Measurements from ENCODE around the gene MT3. TPM values are rescaled to one million over a fixed set of nuclear protein-coding genes. Genes with fewer than 3 reads are reported as not detected.

Gene MT3
- not detected in 2 replicates for total RNA-seq

DNA sequence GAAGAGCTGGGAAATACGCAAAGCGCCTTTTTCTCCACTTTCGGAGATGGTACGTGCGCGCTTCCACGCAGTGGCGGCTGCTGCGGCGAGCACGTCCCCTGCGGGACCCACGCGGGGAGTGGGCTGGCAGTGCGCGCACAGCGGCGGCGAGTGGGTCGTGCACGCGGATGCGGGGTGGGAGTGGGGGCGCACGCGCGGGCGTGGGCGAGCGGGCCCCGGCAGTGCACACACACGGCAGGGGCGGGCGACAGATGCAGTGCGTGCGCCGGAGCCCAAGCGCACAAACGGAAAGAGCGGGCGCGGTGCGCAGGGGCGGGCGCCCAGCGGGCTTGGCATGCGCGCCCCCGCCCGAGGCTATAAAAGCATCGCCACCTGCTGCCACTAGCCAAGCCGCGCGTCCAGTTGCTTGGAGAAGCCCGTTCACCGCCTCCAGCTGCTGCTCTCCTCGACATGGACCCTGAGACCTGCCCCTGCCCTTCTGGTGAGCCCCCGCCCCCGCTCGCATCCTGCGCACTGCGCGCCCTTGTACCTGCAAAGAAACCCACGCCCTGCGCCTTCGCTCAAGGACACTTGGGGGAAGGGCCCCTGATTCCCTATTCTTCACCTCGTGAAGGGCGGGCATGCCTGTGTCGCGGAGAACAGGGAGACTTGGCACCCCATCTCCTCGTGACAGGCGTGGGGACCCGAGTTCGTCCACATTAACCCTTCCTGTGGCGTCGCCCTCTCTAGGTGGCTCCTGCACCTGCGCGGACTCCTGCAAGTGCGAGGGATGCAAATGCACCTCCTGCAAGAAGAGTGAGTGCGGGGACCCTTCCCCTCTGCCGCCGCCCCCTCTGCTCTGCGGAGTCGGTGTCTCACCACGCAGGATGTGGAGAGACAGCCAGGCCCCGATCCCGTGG, at the start of gene MT3:
Gene MT3 (plus strand): TSS at position 388 of the 899 bp plus-strand sequence. CDS start 63 bp downstream, at position 451.
- DNase-seq (ENCODE audit: low read depth in 2 of 2), result peak in 1 of 2 donors; percentile 29

DNA sequence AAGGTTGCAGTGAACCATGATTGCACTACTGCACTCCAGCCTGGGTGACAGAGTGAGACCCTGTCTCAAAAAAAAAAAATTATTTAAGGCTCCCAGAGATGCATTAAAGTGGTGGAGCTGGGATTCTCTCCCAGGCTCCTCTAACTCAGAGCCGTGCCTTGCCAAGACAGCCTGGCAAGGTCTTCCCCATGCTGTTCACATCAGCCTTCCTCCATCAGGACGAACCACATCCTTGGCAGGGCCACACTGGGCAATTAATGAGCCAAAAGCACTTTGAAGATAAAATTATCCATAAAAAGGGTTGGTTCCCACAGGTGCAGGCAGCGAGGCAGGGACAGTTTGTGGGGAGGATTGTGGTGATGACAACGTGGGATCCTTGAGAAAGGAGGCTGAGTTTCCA, 49.7 kb upstream of the MT3 start:
- no peak for DNase-seq (ENCODE audit: low read depth in 2 of 2)

DNA sequence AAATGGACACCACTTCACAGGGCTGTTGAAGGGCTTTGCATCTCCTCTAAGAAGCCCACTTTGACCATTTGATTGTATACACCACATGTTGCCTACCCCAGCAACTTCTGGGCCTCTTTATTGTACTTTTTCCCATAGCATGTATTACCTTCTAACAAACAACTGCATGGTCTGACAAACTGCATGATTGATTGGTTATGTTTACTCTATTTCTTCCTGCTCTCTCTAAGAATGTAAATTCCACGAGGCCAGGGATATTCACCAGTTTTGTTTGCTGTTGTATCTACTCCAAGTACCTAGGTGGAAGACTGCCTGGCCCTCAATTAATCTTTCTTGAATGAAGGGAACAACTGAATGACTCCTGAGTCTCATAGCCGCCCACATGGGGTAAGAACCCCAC, 47.3 kb upstream of the MT3 start:
- DNase-seq (ENCODE audit: low read depth in 2 of 2), result no peak

DNA sequence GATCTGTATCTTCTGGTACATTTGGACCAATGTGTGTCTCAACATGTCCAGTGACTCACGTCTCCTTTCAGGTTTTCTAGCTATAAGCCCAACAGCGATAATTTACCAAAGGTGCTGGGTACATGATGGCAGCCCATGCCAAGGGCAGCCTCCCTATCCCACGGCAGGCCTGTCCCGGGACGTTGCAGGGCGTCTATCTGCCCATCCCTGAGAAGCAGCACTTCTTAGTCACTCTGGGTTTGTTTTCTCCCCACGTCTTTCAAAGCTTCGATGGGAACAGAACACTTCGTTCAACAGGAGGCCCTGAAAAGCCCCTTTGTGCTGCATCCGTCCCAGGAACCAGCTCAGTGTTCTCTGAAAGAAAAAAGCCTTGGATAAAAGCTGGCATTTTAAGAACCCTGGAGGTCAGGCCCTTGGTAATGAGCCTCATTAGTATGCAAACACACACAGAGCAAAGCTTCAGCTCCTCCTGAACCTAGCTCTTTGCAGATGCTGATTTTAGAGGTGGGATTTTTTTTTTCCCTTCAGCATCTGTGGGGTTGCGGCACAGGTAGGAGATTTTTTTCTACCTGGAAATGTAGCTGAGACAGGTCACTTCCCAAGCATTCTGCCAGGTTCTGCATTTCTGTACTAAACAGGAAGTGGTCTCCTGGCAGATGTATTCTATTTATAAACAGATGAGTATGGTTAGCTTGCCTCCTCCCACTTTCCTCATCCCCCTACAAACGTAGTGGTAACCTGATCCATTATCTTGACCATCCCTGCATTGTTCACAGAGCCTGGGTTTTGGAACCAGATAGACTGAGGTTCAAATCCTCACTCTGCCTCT, 42.0 kb upstream of the MT3 start:
- peak in 1 of 2 donors; percentile 14 for DNase-seq (ENCODE audit: low read depth in 2 of 2)

DNA sequence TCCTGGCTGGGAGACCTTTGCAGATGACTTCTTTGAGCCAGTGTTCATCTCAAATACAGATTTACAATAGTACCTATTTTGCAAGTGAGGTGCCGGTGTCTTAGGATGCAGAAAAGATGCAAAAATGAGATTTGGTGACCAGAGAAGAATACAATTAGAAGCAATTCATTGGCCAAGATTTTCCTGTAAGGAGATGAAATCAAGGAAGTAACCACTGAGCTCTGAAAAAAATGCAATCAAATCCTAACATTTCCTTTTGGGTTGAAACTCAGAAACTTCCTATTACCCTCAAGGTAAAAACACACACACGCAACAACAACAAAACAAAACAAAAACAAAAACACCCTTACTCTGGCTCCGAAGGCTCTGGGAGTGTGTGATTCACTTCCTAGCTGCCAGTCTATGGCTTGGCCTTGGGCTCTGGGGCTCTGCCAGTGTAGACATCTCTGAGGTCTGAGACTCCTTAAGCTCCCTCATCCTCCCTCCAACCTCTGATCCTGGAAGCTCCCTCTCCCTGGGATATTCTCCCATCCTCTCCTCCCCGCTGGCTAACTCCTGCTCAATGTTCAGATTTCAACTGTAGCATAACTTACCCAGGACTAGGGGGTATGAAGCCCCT, 41.3 kb upstream of the MT3 start:
- no peak for DNase-seq (ENCODE audit: low read depth in 2 of 2)

DNA sequence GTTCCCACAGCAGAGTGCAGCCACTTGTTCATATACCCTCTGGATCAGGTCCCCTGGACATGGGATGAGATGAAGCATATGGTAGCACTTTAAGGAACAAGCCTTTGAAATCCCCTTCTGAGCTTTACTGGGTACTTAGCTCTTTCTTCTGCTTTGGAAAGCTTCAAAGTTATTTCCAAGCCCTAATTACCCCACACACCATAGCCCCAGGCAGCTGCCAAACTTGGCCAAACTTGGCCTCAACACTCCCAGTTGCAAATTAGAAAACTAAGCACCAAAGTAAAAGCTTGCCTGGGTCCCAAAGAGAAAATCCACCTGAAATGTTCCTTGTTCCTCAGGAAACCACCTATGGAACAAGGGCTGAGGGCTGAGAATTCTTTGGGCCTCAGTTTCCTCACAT, 40.2 kb upstream of the MT3 start:
- no peak for DNase-seq (ENCODE audit: low read depth in 2 of 2)

DNA sequence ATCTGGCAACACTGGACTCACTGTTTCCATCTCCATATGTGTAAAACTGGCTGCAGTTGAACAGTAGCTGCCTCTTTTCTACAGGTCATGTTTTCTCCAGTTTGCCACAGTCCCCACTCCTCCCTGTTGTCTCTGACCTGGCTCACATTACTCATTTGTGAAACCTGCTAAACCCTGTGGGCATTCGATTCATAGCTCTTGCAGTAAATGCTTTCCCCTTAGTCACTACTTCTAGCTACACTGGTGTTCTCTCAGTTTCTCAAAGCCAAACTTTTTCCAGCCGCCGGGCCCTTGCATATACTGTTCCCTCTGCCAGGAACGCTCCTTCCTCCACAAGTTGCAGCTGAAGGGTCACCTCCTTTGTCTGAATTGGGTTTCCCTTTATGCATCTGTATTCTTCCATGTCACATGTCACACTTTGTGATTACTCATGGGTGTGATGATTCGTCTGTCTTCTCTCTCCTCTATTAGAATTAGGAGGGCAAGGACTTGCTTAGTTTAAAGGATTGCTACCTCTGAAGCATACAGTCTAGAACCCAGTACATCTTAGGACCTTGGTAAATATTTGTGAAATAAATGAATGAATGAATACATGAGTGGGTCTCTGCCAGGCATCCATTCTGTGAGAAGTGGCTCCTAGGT, 39.5 kb upstream of the MT3 start:
- no peak for DNase-seq (ENCODE audit: low read depth in 2 of 2)

DNA sequence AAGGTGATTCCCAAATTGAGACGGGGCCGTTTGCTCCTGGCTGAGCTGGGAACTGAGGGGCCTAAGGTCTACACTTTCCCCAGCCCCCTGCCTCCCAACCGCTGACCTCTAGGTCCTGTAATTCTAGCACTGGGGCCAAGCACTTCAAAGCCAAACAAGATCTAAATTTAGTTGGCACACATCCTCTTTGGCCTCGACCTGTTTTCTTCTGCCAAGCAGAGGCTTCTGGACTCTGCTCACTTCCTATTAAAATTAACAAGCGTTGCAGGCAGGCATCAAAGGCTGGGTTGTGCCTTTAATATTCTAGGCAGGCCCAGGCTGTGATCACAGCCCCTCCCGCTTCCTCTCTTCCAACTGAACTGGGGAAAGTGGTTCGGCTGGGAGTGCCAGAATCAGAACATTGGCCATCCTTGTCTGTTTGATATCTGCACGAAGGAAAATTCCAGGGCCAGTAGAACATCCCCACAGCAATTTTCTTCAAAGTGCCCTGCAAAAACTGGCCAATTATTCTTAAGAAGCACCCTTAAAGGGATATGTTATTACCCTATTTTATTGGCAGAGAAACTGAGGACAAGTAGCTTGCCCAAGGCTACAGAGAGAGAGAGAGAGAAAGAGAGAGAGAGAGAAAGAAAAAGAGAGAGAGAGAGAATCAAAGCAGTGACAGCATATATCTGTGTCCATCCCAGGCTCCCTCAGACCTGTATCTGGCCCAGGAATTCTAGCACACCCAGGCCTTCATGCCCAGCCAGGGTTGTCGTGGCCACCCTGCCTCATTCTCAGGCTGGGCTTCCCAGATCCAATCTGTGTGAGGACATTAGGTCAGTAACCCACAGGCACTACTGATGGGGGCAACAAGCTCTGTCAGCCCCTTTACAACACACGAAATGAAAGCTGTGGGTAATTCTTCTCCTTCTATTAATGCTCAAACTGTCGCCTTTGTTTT, 37.3 kb upstream of the MT3 start:
- DNase-seq (ENCODE audit: low read depth in 2 of 2), result no peak

DNA sequence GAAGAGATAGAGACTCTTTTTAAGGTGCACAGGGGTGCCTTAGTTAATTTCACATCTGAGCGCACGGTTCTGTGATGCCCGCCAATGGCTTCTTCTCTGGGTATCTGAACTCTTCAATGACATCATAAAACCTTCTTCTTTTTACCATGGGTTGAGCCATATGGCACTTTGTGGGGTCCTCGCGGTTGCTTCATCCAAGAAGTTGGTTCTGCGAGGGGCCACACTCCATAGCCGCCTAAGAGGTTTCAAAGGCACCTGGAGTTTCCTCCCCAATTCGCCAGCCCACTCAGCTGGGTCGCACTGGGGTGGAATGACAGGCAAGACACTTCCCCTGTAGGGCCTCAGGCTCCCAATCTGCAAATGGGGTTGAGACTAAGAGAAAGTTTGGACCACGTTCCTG, 34.9 kb upstream of the MT3 start:
- DNase-seq (ENCODE audit: low read depth in 2 of 2), result no peak

DNA sequence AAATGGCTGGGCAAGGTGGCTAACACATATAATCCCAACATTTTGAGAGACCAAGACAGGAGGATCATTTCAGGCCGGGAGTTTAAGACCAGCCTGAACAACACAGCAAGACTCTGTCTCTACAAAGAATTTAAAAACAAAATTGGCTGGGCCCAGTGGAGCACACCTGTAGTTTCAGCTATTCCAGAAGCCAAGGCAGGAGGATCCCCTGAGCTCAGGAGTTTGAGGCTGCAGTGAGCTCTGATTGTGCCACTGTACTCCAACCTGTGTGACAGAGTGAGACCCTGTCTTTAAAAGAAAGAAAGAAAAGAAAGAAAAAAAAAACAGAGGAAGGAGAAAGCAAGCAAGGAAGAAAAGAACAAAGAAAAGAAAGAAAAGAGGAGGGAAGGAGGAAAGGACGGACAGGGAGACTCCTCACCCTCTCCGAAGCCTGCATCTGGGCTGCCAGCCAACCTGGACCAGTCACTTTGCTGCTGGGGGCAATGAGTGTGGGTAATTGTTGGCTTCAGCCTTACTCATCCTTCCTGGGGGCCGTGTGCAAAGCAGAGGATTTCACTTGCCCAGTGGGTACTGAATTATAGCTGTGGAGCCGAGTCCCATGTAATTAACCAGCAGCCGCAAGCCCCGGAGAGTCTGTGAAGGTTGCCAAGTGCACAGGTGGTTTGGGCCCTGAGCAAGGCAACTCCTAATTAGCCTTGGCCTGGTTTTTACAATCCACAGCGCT, 31.1 kb upstream of the MT3 start:
- no peak for DNase-seq (ENCODE audit: low read depth in 2 of 2)

DNA sequence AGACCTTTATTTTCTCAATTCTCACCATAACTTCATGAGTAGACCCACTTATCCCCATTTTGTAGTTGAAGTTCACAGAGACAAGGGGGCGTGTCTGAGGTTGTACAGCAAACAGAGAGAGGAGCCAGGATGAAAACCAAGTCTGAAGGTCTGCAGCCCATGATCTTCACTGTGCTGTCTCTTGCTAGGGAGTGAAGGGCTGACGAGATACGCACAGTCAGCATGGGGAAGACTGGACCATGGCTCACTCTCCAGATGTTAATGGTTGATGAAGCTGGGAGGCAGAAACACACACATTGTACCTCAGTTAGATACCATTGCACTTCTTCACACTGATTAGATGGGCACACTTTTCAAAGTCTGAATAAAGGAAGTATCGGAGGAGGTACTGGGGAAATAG, 30.2 kb upstream of the MT3 start:
- DNase-seq (ENCODE audit: low read depth in 2 of 2), result no peak

DNA sequence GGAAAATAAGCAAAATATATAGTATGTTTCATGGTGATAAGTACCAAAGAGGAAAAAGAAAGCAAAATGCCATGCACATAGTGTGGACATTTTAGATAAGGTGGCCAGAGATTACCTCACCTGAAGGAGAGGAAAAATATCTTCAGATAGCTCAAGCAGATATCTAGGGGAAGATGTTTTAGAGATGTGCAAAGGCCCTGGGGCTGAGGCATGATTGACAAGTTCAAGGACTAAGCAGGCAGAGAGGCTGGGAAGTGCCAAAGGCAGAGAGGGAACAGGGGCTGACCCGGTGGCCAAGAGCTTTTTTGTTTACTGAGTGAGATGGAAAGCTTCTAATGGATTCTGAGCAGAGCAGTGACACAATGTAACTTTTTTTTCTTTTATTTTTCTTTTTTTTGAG, 28.9 kb upstream of the MT3 start:
- DNase-seq (ENCODE audit: low read depth in 2 of 2), result no peak

DNA sequence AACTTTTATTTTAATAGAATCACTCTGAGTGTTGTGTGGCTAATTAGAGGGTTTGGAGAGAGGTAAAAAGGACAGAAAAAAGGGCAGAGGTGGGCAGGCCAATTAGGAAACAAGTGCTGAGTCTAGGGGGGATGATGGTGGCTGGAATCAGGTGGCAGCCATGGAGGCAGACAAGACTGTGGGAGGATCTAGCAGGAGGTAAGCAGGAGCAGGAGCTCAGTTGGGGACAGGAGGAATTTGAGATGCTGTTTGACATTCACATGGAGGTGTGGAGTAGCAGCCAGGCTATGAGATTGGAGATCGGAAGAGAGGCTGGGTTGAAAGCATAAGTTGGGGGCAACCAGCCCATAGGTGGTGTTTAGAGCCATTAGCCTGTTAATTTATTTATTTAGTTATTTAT, 28.2 kb upstream of the MT3 start:
- DNase-seq (ENCODE audit: low read depth in 2 of 2), result no peak

DNA sequence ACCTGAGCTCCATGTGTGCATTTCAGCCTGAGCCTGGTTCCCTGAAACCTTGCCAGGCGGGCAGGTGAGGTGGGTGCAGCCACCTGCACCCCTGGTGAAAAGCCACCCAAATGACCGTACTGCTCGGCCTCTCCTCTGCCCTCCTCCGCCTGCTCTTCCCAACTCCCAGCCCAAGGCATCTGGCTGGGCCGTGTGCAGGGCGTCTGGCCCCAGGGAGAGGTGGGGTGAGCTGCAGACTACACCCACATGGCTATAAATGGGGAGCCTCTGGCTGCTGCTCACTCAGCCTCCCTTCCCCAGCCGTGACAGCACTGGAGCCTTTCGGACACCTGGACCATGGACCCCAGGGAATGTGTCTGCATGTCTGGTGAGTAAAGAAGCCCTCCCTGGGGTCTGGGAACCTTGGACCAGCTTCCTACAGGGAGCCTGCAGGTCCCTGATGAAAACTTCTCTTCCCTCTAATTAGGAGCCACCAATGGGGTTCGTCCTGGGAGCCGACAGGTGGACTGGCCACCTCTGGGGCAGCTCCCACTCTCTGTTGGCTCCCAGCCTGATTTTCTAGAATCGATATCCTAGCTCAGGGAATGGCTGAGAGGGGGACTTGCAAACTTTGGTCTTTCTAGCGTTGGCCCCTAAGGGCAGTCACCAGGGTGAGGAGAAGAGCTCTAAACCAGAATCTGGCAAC, 24.4 kb upstream of the MT3 start, which contains the start of gene MT4:
Gene MT4 (plus strand): TSS at position 281 of the 685 bp plus-strand sequence. CDS start 56 bp downstream, at position 337.
- no peak for DNase-seq (ENCODE audit: low read depth in 2 of 2)

DNA sequence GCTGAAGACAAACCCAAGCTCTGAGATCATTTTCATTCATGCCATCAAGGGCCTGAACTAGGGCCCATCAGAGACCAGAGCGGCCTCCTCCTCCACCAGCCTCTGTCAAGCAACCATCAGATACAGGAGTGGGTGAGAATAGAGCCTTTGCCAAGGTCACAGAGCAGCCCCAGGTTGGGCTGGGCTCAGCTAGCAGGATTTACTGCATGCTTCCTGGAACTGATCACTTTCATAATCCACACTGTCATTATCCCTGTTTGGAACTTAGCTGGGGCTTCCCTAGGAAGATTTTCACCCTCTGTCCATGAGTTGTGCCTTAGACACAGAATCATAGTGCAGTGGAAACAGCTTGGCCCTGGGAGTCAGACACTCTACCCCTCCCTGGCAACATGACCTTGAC, 19.4 kb upstream of the MT3 start:
- DNase-seq (ENCODE audit: low read depth in 2 of 2), result no peak

DNA sequence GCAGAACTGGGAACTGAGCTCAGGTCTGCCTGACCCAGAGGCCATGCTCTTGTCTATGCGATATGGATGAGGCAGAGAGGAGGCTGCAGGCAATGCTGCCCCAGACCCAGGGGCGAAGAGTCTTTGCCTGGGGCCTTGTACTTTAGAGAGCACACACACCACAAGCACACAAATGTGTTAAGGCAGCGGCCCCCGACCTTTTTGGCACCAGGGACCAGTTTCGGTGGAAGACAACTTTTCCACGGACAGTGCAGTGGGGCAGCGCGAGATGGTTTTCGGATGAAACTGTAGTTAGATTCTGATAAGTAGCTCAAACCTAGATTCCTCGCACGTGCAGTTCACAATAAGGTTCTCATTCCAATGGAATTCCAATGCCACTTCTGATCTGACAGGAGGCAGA, 17.8 kb upstream of the MT3 start:
- no peak for DNase-seq (ENCODE audit: low read depth in 2 of 2)

DNA sequence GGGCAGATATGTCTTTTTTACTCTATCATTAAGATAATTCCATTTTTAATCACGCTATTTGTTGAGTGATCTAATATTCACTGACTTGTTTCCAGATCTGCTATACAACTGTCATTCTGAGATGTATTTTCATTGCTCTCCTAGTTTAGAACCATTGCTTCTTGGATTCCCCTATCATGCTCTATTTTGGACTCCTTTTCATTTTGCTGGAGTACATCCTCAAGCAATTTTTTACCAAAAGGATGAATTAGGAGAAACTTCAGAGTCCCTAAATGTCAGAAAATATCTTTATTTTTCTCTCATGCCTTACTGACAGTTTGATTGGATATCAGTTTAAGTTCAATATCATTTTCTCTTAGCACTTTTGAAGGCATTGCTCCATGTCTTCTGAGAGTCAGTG, 14.7 kb upstream of the MT3 start:
- DNase-seq (ENCODE audit: low read depth in 2 of 2), result no peak

DNA sequence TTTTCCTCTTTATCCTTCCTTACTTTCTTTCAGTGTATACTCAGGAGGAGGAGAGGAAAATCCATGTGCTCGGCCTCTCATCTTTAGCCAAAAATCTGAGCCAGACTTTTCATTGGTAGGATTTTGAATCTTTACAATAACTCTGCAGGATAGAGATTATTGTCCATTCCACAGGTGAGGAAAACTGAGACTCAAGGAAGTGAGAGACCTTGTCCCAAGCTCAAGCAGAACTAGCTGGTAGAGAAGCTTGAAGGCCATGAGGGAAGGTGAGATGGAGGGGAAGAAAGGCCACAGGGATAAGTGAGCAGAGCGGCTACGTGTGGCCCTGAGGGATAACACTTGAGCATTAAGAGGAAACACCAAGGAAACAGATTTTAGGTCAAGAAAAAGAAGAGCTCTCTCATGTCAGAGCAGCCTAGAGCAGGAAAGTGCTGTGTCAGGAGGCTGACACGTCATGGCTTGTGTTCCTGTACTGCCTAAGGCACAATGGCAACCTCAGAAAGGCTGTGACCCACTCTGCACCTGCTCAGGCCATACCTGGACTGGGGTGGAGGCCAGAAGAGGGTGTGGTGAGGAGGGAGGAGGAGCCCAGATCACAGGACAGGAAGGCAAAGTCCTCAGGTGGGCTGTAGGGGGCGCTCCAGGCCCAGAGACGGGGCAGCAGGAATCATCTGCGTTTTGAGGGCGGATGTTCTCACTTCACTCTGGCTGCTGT, 12.6 kb upstream of the MT3 start:
- DNase-seq (ENCODE audit: low read depth in 2 of 2), result peak; percentile 36 to 68

DNA sequence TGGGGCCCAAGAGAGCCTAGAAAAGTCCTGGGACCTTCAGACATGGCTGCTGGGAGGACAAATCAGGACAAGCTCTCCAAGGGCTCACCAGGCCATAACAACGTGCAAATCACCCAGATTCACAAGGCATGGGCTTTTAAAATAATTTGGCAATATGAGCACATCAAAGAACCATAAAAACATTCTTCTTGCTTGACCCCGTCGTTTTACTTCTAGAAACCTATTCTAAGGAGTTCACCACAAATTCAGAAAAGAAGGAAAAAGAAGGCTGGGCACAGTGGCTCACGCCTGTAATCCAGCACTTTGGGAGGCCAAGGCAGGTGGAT, 12.1 kb upstream of the MT3 start:
- DNase-seq (ENCODE audit: low read depth in 2 of 2), result no peak

All from dermis microvascular lymphatic vessel endothelial cell (primary cell).